Loucy (cell line): ENCODE data around the gene ATP5F1C.

Experiments used
- CTCF ChIP-seq: fragments of 200-600 bp; sonication (generic); conservative IDR thresholded peaks from 2 replicates; pipeline ENCODE4 v1.5.1; 2014; ENCODE audit warnings: mild to moderate bottlenecking, antibody characterized with exemption, low read length
- EZH2phosphoT487 ChIP-seq: fragments of 200-600 bp; IDR thresholded peaks from 2 replicates; pipeline ENCODE4 v1.6.1; 2018; ENCODE audit warnings: antibody characterized with exemption, mild to moderate bottlenecking, moderate library complexity, borderline replicate concordance

DNA sequence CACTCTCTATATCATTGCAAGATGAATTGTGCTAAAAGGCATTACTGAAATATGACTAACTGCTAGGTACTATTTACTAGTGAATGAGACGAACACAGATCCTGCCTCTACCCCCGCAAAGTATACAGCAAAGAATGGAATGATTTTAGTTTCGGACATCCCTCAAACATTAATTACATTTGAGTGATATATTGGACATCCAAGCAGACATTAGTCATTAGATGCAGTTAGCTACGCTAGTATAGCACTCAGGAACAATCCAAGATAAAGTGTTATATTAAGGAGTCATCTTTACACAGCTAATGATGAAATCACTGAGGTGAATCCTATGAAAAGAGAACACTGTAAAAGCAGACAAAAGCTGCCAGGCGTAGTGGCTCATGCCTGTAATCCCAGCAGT is 23.0 kb downstream of the ATP5F1C start:
- TF ChIP-seq CTCF, result no peak
- TF ChIP-seq EZH2phosphoT487, result no peak
